HCT116 (cell line): ENCODE data around the gene RUFY4. TPM values are rescaled to one million over a fixed set of nuclear protein-coding genes. Genes with fewer than 3 reads are reported as not detected.

Experiments
- ATAC-seq: fragments of 200-7000 bp; cut with Tn5 transposase; 2 replicates; pipeline ENCODE4 v1.9.1; 2020; ENCODE audit warnings: mild to moderate bottlenecking, moderate library complexity
- BruUV-seq: library from RNA; stranded (reverse); fragments of 400-500 nt; replicated peaks from 2 replicates; lab custom pipeline; 2021; lab: Mats Ljungman, UMichigan
- CTCF ChIA-PET: fragments of 300-600 bp; sonication (Branson Sonifier 250); formaldehyde crosslinking; loops from one replicate; lab custom pipeline; 2021; ENCODE audit warnings: antibody characterized with exemption; lab: Charles Lee
- POLR2A ChIA-PET: fragments of 300-600, 350-600 bp; sonication (Branson Sonifier 250); formaldehyde crosslinking; loops from one replicate; lab custom pipeline; 2021; ENCODE audit warnings: antibody characterized with exemption; lab: Charles Lee
- RAD21 ChIA-PET, 2 experiments: fragments of 300-600 bp; sonication (Branson Sonifier 250); formaldehyde crosslinking; loops; one replicate each; lab custom pipeline; 2023; ENCODE audit warnings: low total read pairs in 2 of 2; ENCODE audit not compliant: uncharacterized antibody in 2 of 2, unreplicated experiment in 2 of 2, low non-redundant PET in 1 of 2; lab: Charles Lee
- DNase-seq: peaks from one replicate; pipeline ENCODE4 v3.0.0-alpha.2; 2010; ENCODE audit warnings: low read depth, low spot score
- H2AFZ ChIP-seq: fragments of 200-600 bp; shearing (Covaris generic), sonication (generic); 2 replicates; pipeline ENCODE4 v1.6.1; 2017; ENCODE audit warnings: low read depth, mixed run types, mixed read lengths, antibody characterized with exemption, low read length; ENCODE audit not compliant: poor library complexity, severe bottlenecking
- H3K27ac ChIP-seq: 2 replicates; pipeline ENCODE4 v1.5.1; 2012; ENCODE audit warnings: low read depth, low read length
- H3K27me3 ChIP-seq: fragments of 200-600 bp; sonication (generic); 2 replicates; pipeline ENCODE4 v1.6.1; 2016; ENCODE audit warnings: mixed run types, low read length, mixed read lengths; ENCODE audit not compliant: insufficient read depth
- H3K36me3 ChIP-seq, 2 experiments: fragments of 200-500 bp in 1 of 2; fragments of 200-600 bp in 1 of 2; sonication (Bioruptor generic) in 1 of 2; sonication (generic) in 1 of 2; 2 replicates each; pipeline versions ENCODE4 v1.5.1 to v1.6.1; 2014 to 2016; ENCODE audit warnings: low read length in 2 of 2, inconsistent platforms in 1 of 2, mixed read lengths in 1 of 2, mixed run types in 1 of 2; ENCODE audit not compliant: insufficient read depth in 2 of 2, control insufficient read depth in 1 of 2
- H3K4me1 ChIP-seq, 2 experiments: fragments of 200-600 bp in 1 of 2; sonication (generic) in 1 of 2; 2 replicates each; pipeline versions ENCODE4 v1.5.1 to v1.6.1; 2012 to 2017; ENCODE audit warnings: low read length in 2 of 2, inconsistent platforms in 1 of 2, mild to moderate bottlenecking in 1 of 2, mixed read lengths in 1 of 2, mixed run types in 1 of 2, moderate library complexity in 1 of 2; ENCODE audit not compliant: insufficient read depth in 2 of 2, control insufficient read depth in 1 of 2
- H3K4me2 ChIP-seq: fragments of 200-600 bp; sonication (generic); 2 replicates; pipeline ENCODE4 v1.6.1; 2017; ENCODE audit warnings: mixed run types, low read length, mixed read lengths
- H3K4me3 ChIP-seq, 2 experiments: fragments of 200-600 bp in 1 of 2; sonication (generic) in 1 of 2; replicated peaks in 1 of 2; 2 replicates each; pipeline ENCODE4 v1.5.1; 2011 to 2016; ENCODE audit warnings: low read length in 2 of 2, control low read depth in 1 of 2, low read depth in 1 of 2, mild to moderate bottlenecking in 1 of 2, mixed read lengths in 1 of 2, mixed run types in 1 of 2
- H3K79me2 ChIP-seq: fragments of 200-600 bp; sonication (generic); 2 replicates; pipeline ENCODE4 v1.6.1; 2017; ENCODE audit warnings: mild to moderate bottlenecking, mixed run types, low read length, moderate library complexity, mixed read lengths; ENCODE audit not compliant: insufficient read depth
- H3K9ac ChIP-seq: fragments of 200-600 bp; sonication (generic); 2 replicates; pipeline ENCODE4 v1.6.1; 2016; ENCODE audit warnings: low read length, mixed read lengths
- H3K9me2 ChIP-seq: fragments of 200-600 bp; sonication (generic), shearing (Covaris generic); 2 replicates; pipeline ENCODE4 v1.6.1; 2017; ENCODE audit warnings: mixed run types, mild to moderate bottlenecking, moderate library complexity; ENCODE audit not compliant: insufficient read depth
- H3K9me3 ChIP-seq, 2 experiments: fragments of 200-500 bp in 1 of 2; fragments of 200-600 bp in 1 of 2; sonication (Bioruptor generic) in 1 of 2; sonication (generic) in 1 of 2; 2 replicates each; pipeline ENCODE4 v1.6.1; 2014 to 2017; ENCODE audit warnings: low read length in 2 of 2, mixed read lengths in 2 of 2, inconsistent platforms in 1 of 2, low read depth in 1 of 2, mild to moderate bottlenecking in 1 of 2, mixed run types in 1 of 2, moderate library complexity in 1 of 2; ENCODE audit not compliant: control insufficient read depth in 1 of 2, insufficient read depth in 1 of 2
- H4K20me1 ChIP-seq: fragments of 200-600 bp; sonication (generic), shearing (Covaris generic); 2 replicates; pipeline ENCODE4 v1.6.1; 2017; ENCODE audit warnings: mixed run types, mild to moderate bottlenecking, moderate library complexity; ENCODE audit not compliant: insufficient read depth
- ATF3 ChIP-seq: IDR thresholded peaks from 2 replicates; pipeline ENCODE4 v1.6.1; 2012
- CBX3 ChIP-seq: IDR thresholded peaks from 2 replicates; pipeline ENCODE4 v1.6.1; 2012; ENCODE audit warnings: low read depth
- CEBPB ChIP-seq: IDR thresholded peaks from 2 replicates; pipeline ENCODE4 v1.6.1; 2012; ENCODE audit warnings: low read depth
- ELF1 ChIP-seq: IDR thresholded peaks from 2 replicates; pipeline ENCODE4 v1.6.1; 2012; ENCODE audit warnings: low read depth, borderline replicate concordance
- EZH2 ChIP-seq: fragments of 200-600 bp; sonication (generic); IDR thresholded peaks from 2 replicates; pipeline ENCODE4 v1.6.1; 2017; ENCODE audit warnings: antibody characterized with exemption, mixed run types
- FOSL1 ChIP-seq: IDR thresholded peaks from 2 replicates; pipeline ENCODE4 v1.6.1; 2012; ENCODE audit warnings: low read depth
- JUND ChIP-seq: IDR thresholded peaks from 2 replicates; pipeline ENCODE4 v1.6.1; 2012
- SIN3A ChIP-seq: IDR thresholded peaks from 2 replicates; pipeline ENCODE4 v1.6.1; 2012; ENCODE audit warnings: low read depth
- SP1 ChIP-seq: IDR thresholded peaks from 2 replicates; pipeline ENCODE4 v1.6.1; 2012; ENCODE audit warnings: low read depth
- YY1 ChIP-seq: IDR thresholded peaks from 2 replicates; pipeline ENCODE4 v1.6.1; 2011; ENCODE audit warnings: low read length, low read depth, moderate library complexity, mild to moderate bottlenecking; ENCODE audit not compliant: insufficient replicate concordance; ENCODE audit errors: extremely low read depth
- ZNF274 ChIP-seq: fragments of 200-500 bp; sonication (Bioruptor generic); IDR thresholded peaks from 2 replicates; pipeline ENCODE4 v1.6.1; 2014; ENCODE audit warnings: mild to moderate bottlenecking, low read depth, low read length, inconsistent platforms
- intact Hi-C: fragments of 100-400 bp; cut with micrococcal nuclease; formaldehyde crosslinking; loops from 2 replicates; pipeline ENCODE4 v1.10.0; 2022
- total RNA-seq: library from RNA; stranded (reverse); gene quantifications from one replicate; pipeline ENCODE4 v1.2.1, GENCODE V29; 2021; ENCODE audit not compliant: unreplicated experiment
- TF ChIP-seq, protein P1 (sequence below): IDR thresholded peaks from 2 replicates; pipeline ENCODE4 v1.6.1; 2011; ENCODE audit warnings: mild to moderate bottlenecking, low read length, moderate library complexity; ENCODE audit not compliant: insufficient replicate concordance; ENCODE audit errors: extremely low read depth
- TF ChIP-seq, protein P2 (sequence below), 3 experiments: fragments of 200-600 bp in 1 of 3; sonication (generic) in 1 of 3; IDR thresholded peaks in 2 of 3; conservative IDR thresholded peaks in 1 of 3; 2 replicates each; pipeline ENCODE4 v1.5.1; 2012 to 2017; ENCODE audit warnings: low read depth in 2 of 3, low read length in 2 of 3, antibody characterized with exemption in 1 of 3, borderline replicate concordance in 1 of 3, control low read depth in 1 of 3, mild to moderate bottlenecking in 1 of 3, mixed read lengths in 1 of 3, mixed run types in 1 of 3, moderate library complexity in 1 of 3; ENCODE audit not compliant: insufficient read depth in 1 of 3

RUFY4 gene
- total RNA-seq, 1 experiment from 2014 or later = 0.27 TPM

GRCh38 chr2:218027426-218028188 is 41.4 kb upstream of the RUFY4 start:
- H3K4me1 ChIP-seq = no peaks in the 10 kb centered on the region
- H3K27ac ChIP-seq = no peak overlapping the region
- no TSS peak for BruUV-seq
- ATAC-seq (no peak), DNase-seq (no peak)
- H3K4me2 ChIP-seq = no peak overlapping the region
- H3K9me3 ChIP-seq = no peaks in the 10 kb centered on the region
- ChIA-PET CTCF (no interaction called here), RAD21 (no interaction called here), POLR2A (no interaction called here)
- no peaks in the 10 kb centered on the region for H4K20me1 ChIP-seq
- H3K27me3 ChIP-seq = no peaks in the 10 kb centered on the region
- H2AFZ ChIP-seq = no peak overlapping the region
- H3K79me2 ChIP-seq = no peaks in the 10 kb centered on the region
- no peaks in the 10 kb centered on the region for H3K9me2 ChIP-seq
- no peak overlapping the region for H3K4me3 ChIP-seq
- H3K36me3 ChIP-seq = no peaks in the 10 kb centered on the region
- intact Hi-C loops = no loop called here
- H3K9ac ChIP-seq = no peak overlapping the region
- TF ChIP-seq EZH2 (no peak), ZNF274 (no peak)

DNA sequence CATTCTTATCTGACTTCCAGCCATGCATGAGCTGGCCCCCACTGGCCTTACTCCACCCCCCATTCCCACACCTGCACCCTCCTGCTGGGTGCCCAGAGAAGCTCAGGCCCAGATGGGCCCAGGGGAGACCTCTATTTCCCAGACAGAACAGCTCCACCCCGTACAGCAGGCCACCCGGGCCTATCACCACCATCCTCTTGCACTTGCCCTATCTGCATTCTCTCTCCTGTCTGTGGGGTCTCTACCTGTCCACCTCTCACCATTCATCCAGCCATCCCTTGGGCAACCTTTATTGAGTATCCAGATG is 40.9 kb upstream of the RUFY4 start:
- H3K9me2 ChIP-seq = no peaks in the 10 kb centered on the region
- H3K79me2 ChIP-seq = no peaks in the 10 kb centered on the region
- H4K20me1 ChIP-seq = no peaks in the 10 kb centered on the region
- H3K27ac ChIP-seq = no peak overlapping the region
- H2AFZ ChIP-seq = no peak overlapping the region
- ChIA-PET POLR2A (no interaction called here), CTCF (no interaction called here), RAD21 (no interaction called here)
- H3K4me1 ChIP-seq = no peaks in the 10 kb centered on the region
- ATAC-seq = no peak
- H3K4me2 ChIP-seq = no peak overlapping the region
- no peak for DNase-seq
- H3K36me3 ChIP-seq = no peaks in the 10 kb centered on the region
- no TSS peak for BruUV-seq
- H3K9me3 ChIP-seq = no peaks in the 10 kb centered on the region
- intact Hi-C loops = no loop called here
- H3K4me3 ChIP-seq = no peak overlapping the region
- H3K9ac ChIP-seq = no peak overlapping the region
- H3K27me3 ChIP-seq = no peaks in the 10 kb centered on the region
- TF ChIP-seq SIN3A (no peak), ATF3 (no peak), FOSL1 (no peak), JUND (no peak), YY1 (no peak), SP1 (no peak), CBX3 (no peak), CEBPB (no peak), ZNF274 (no peak), ELF1 (no peak)
- TF ChIP-seq, protein P1, sequence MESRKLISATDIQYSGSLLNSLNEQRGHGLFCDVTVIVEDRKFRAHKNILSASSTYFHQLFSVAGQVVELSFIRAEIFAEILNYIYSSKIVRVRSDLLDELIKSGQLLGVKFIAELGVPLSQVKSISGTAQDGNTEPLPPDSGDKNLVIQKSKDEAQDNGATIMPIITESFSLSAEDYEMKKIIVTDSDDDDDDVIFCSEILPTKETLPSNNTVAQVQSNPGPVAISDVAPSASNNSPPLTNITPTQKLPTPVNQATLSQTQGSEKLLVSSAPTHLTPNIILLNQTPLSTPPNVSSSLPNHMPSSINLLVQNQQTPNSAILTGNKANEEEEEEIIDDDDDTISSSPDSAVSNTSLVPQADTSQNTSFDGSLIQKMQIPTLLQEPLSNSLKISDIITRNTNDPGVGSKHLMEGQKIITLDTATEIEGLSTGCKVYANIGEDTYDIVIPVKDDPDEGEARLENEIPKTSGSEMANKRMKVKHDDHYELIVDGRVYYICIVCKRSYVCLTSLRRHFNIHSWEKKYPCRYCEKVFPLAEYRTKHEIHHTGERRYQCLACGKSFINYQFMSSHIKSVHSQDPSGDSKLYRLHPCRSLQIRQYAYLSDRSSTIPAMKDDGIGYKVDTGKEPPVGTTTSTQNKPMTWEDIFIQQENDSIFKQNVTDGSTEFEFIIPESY = no peak
- TF ChIP-seq, protein P2, sequence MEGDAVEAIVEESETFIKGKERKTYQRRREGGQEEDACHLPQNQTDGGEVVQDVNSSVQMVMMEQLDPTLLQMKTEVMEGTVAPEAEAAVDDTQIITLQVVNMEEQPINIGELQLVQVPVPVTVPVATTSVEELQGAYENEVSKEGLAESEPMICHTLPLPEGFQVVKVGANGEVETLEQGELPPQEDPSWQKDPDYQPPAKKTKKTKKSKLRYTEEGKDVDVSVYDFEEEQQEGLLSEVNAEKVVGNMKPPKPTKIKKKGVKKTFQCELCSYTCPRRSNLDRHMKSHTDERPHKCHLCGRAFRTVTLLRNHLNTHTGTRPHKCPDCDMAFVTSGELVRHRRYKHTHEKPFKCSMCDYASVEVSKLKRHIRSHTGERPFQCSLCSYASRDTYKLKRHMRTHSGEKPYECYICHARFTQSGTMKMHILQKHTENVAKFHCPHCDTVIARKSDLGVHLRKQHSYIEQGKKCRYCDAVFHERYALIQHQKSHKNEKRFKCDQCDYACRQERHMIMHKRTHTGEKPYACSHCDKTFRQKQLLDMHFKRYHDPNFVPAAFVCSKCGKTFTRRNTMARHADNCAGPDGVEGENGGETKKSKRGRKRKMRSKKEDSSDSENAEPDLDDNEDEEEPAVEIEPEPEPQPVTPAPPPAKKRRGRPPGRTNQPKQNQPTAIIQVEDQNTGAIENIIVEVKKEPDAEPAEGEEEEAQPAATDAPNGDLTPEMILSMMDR (IDR thresholded peaks at IDR 0.05 in 2 of 3, conservative IDR thresholded peaks at IDR 0.05 in 1 of 3; ENCODE audit: borderline replicate concordance in 1 of 3, insufficient read depth in 1 of 3, low read depth in 2 of 3, low read length in 2 of 3) = no peak
